Mesenteric fat pad (tissue), 1 donor: ENCODE data around the gene EFCAB11. TPM values are rescaled to one million over a fixed set of nuclear protein-coding genes. Genes with fewer than 3 reads are reported as not detected.

Experiments used
- DNase-seq: peaks from one replicate; pipeline ENCODE4 v3.0.0-alpha.2; 2020; ENCODE audit warnings: low spot score
- total RNA-seq: library from RNA; stranded (reverse); fragmentation: NEBNext Ultra II Directional; extraction: Animal tissue kit (Norgen Biotek cat#: 25700); gene quantifications from one replicate; pipeline ENCODE4 v1.2.1, GENCODE V29; 2021
- donor health status: DM: yes; HTN: yes; CAD: no.

EFCAB11 gene
- total RNA-seq, 1 donor from 2014 or later = 6.1 TPM

- DNase-seq = no peak
These were observed 127.3 kb downstream of the EFCAB11 start for GRCh38 chr14:89827265-89827664.

GRCh38 chr14:89826596-89826995, 127.9 kb downstream of the EFCAB11 start:
- no peak for DNase-seq

- no peak for DNase-seq
These were observed 130.8 kb downstream of the EFCAB11 start for GRCh38 chr14:89823743-89824142.

GRCh38 chr14:89814126-89814525, 140.4 kb downstream of the EFCAB11 start:
- DNase-seq = no peak

DNA sequence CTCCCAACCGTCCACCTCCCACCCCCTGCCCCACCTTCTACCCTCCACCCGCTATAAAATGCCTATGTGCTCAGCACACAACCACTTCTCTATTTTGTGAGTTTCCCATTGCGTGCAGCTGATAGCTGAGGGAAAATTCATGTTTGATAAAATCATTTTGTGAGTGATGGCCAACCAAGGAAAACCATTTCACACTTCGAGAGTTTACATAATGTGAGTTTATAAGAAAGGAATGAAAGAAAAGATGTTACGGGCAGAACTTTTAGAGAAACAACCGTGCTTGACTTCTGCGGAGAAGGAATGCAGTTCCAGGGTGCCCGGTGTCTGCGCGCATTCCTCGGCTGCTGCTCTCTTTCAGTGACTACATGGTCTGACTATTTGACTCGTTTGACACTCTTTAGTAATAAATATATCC, 140.9 kb downstream of the EFCAB11 start:
- no peak for DNase-seq

- no peak for DNase-seq
These were observed 142.5 kb downstream of the EFCAB11 start for GRCh38 chr14:89811954-89812575.

DNA sequence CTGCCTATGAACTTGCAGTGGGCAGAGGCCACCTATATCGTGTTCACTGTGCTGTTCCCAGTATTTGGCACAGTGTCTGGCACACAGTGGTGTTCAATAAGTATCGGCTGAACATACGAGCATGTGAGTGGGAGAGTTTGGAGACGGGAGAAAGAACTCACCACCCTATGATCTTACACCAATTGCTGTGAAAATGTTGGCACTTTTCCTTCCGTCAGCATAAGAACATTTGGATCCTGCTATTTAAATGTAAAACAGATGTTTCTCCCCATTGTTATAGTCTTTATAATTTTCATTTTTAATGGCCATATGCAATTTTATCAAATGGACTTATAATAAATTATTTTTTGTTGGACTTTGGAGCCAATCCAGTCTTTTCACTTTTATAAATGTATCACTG, 144.4 kb downstream of the EFCAB11 start:
- DNase-seq = no peak

DNA sequence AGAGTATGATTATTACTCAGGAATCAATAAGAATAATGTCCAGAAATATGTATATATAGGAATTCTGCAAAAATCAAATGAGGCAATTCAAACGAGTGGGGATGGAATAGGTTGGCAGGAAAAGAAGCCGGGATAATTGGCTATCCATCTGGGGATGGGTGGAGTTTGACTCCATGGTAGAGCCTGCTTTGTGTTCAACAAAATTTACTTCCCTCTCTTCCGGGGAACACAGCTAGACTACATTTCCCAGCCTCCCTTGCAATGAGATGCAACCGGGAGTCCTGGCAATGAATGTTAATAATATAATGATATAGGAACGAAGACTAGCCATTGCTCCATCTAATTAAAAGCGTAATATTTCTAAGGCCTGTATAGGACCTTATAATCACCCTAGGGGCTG, 146.6 kb downstream of the EFCAB11 start:
- no peak for DNase-seq

DNA sequence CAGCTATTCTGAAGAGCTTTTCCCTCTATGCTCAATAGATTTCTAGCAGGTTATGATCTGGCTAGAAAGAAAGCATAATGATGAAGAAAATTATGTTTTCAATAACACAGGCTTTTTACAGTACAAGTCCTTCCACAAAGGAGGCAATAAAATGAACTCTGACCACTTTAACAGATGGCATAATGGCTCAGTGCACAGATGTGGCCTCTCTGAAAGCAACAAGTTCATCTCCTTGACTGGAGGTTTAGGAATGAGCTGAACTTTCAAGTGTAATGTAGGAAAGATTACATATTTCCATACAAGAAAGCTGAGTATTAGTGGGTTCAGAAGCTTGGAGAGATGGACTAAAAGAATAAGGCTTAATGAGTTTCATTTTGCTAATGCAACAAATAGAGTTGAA, 147.4 kb downstream of the EFCAB11 start:
- DNase-seq = no peak

DNA sequence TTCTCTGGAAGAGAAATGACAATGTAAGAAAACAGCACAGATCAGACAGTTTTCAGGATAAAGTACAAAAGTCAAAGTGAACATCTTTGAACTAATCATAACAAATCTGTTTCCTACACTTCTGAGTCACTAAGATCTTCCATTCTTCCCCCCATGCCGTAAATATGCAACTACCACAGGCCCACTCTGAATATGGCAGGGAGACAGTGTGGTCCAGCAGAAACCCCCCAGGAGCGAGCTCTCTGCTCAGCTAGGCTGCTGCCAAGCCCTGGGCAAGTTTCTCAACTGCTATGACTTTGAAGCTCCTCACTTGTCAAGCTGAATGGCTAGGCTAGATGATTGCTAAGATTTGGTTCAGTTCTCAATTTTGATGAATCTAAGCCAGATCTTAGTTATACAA, 148.1 kb downstream of the EFCAB11 start:
- no peak for DNase-seq

DNA sequence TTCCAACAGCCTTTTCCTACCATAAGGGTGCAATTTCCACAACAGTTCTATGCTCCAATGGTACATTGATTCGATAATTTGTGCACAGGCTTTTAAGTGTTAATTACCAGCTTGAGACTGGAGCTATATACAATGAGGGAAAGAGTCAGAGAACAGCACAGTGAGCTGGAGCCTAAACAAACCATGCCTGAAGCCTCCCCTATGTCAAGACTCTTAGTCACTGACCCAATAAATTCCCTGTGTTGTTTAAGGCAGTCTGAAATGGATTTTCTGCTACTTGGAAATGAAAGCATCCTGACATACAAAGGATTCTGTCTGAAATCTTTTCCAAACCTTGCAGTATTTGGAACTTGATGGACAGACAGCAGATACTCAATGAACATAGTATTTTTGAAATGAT, 149.0 kb downstream of the EFCAB11 start:
- no peak for DNase-seq

DNA sequence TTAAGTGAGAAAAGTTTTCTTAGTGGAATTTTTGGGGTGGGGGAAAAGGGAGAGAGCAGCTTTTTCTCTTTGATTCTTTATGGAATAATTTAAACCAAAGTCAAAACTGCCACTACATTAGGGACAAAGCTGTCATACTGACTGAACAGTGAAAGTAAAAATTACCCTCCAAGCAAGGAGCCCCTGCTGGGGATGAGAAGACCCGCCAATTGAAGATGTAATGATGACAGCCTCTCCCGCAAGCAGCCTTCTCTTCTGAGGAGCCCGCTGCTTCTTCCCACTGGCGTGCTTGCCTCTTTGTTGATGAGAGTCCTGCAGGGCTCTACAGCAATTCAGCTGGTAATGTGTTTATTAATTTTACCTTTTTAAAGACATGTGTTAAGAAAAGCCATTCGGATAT, 151.0 kb downstream of the EFCAB11 start:
- DNase-seq = no peak

DNA sequence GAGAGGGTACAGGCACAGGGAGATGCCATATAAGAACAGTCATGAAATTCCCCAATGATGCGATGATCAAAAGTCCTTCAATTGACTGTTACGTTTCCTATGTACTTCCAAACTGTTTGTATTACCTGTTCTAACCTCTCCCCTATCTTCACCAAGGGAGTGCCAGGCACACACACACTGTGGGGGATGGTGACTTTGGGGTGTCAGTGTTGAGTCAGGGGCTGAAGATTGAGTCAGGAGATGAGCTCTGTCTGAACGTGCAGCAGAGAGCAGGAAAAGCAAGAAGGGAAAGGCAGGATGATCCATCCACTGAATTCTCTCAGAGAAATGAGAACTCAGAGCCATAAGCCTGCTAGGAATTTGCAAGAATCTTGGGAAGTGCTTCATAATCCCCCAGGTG, 153.4 kb downstream of the EFCAB11 start:
- DNase-seq = no peak

- no peak for DNase-seq
These were observed 156.2 kb downstream of the EFCAB11 start for GRCh38 chr14:89798212-89798773.

DNA sequence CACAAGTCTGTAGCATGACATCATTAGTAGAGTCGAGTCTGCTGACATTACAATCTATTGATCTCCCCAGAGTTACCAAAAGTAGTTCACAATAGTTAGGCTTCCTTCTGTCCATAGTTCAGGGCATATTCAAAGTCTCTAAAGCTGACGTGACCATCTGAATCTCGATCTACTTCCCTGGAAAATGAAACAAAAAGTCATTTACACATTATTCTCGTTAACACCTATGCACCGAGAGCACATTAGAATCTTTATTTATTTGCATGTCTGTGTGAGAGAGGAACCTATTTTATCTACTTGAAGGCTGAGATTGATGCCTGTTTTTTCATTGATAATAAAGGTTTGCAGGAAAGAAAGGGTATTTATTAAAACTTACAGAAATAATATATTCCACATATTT, 157.4 kb downstream of the EFCAB11 start:
- no peak for DNase-seq

DNA sequence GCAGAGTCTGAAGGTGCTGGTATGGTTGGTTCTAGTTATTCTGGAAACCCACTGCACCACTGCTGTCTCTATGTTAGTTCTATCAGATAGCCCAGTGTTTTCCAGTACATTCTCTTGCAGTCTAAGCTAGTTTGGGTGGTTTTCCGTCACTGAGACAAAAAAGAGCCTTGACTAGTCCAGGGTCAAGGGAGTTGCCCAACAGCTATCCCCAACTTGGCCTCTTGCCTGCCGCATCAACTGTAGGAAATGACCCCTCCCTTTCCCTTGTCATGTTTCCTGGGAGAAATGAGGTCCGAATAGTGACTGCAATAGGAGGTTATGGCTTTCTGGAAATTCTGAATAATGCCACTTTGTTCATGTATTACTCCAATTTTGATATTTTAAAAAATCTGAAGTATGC, 160.4 kb downstream of the EFCAB11 start:
- DNase-seq = no peak

- DNase-seq = no peak
These were observed 161.2 kb downstream of the EFCAB11 start for GRCh38 chr14:89793367-89793716.

GRCh38 chr14:89792489-89793366, 161.8 kb downstream of the EFCAB11 start:
- no peak for DNase-seq

DNA sequence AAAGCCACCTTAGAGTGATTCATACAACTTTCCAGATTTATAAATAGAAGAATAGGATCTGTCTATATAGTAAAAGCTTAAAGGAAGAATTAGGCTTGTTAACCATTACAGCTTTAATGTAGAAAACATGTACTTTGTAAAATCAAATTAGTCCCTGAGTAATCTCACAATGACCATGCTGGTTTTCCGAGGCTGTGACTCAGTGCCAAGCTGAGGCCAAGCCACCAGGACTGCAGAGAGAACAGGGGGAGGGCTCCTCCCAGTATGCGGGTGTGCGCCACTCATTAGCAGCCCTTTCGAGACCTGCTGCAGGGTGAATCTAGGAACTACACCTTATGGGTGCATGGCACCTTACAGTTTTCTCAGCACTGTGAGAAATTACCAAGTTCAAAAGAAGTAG, 167.0 kb downstream of the EFCAB11 start:
- no peak for DNase-seq

DNA sequence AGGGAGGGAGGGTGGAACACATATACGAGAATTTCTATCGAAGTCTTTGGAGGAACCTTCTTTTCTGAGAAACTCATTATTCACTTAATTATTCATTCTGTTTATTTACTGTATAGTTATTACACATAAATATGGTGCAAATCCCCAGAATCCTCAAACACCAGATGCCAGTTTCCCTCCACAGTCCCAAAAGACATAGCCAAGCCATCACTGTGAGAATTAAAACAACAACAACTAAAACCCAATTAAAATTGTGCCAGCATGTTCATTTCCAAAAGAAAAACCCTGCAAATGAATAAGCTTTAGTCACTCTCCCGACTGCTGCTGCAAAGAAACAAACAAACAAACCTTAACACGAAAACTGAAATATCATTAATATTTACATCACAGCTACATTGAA, 173.5 kb downstream of the EFCAB11 start:
- DNase-seq = no peak

GRCh38 chr14:89779707-89780106, 174.8 kb downstream of the EFCAB11 start:
- DNase-seq = no peak

GRCh38 chr14:89775946-89776345, 178.6 kb downstream of the EFCAB11 start:
- DNase-seq = no peak

- DNase-seq = no peak
These were observed 179.4 kb downstream of the EFCAB11 start for GRCh38 chr14:89775151-89775550.
